Transverse colon (tissue), 4 donors: ENCODE data around the gene PASD1.
"Not testable (repeated sequence)": the region's sequence is repeated elsewhere in the genome, so short reads cannot be mapped to it uniquely, and the experiment has no call there.

Experiments used
- CTCF ChIP-seq, 5 experiments: fragments of 200-600 bp in 3 of 5; fragments of 450-650 bp in 2 of 5; sonication (generic) in 3 of 5; IDR thresholded peaks; 1 replicate in 2 of 5; 2 replicates in 3 of 5; pipeline ENCODE4 v1.5.1; 2016 to 2017; ENCODE audit warnings: antibody characterized with exemption in 5 of 5, inconsistent platforms in 3 of 5, mild to moderate bottlenecking in 2 of 5, moderate library complexity in 1 of 5
- EP300 ChIP-seq: sonication (generic); formaldehyde crosslinking; IDR thresholded peaks from one replicate; pipeline ENCODE4 v1.6.1; 2017; ENCODE audit warnings: antibody characterized with exemption, low read depth
- POLR2A ChIP-seq: fragments of 450-650 bp; IDR thresholded peaks from one replicate; pipeline ENCODE4 v1.6.1; 2016; ENCODE audit warnings: antibody characterized with exemption, mild to moderate bottlenecking, moderate library complexity
- POLR2AphosphoS5 ChIP-seq, 3 donors: sonication (generic); formaldehyde crosslinking; IDR thresholded peaks; one replicate each; pipeline ENCODE4 v1.6.1; 2016; ENCODE audit warnings: antibody characterized with exemption in 3 of 3

GRCh38 chrX:151593384-151593783 lies 29.9 kb downstream of the PASD1 start:
- not testable (repeated sequence) for TF ChIP-seq CTCF (IDR thresholded peaks at IDR 0.05); POLR2AphosphoS5 (IDR thresholded peaks at IDR 0.05); EP300; POLR2A
